PC-9 (cell line): Measurements from ENCODE around the gene VSTM2L.

ENCODE experiments used
- CTCF ChIP-seq: fragments of 200-600 bp; sonication (generic); conservative IDR thresholded peaks from 2 replicates; pipeline ENCODE4 v1.6.1; 2017; ENCODE audit warnings: mixed run types, antibody characterized with exemption, mild to moderate bottlenecking, moderate library complexity
- EZH2 ChIP-seq: fragments of 200-600 bp; sonication (generic); IDR thresholded peaks from 2 replicates; pipeline ENCODE4 v1.8.0; 2017; ENCODE audit warnings: antibody characterized with exemption, low read depth

- TF ChIP-seq EZH2 (no peak), CTCF (no peak)
Observed at GRCh38 chr20:37913567-37914366, 10.8 kb downstream of the VSTM2L start.
